HL-60/S4 (cell line): ENCODE results near the gene COX7A2.

ENCODE experiments used
- in situ Hi-C: fragments of 300-500 bp; cut with MboI; formaldehyde crosslinking; loops from 2 replicates; pipeline ENCODE4 v1.14.3; 2022; ENCODE audit warnings: low sequenced_read_pairs

Gene COX7A2

GRCh38 chr6:75204959-75205775, 38.4 kb downstream of the COX7A2 start:
- in situ Hi-C loops, result loop anchor here (25.0 kb wide), 1 partner anchor 1468 kb away; no protein-coding TSS in a partner anchor

- in situ Hi-C loops, result loop anchor here (25.0 kb wide), 1 partner anchor 1467 kb away; no protein-coding TSS in a partner anchor
Observed at GRCh38 chr6:75204217-75204958, 39.2 kb downstream of the COX7A2 start.

DNA sequence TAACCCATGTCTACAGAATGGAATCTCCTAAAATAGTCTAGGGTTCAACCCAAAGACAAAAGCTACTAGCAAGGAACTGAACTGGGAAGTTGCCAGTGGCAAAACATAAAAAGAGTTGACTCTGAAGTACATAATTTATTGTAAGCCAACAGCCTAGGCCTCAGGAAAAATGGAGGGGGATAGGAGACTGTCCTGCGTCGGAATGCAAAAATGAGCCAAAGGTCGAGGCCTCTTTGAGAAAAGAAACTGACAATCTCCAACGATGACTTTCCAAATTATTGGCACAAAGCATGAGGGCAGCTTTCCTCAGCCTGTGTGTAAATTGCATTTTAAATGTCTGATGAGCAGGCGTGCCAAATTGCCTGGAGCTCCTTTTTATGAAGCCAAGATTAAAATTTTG, 39.9 kb downstream of the COX7A2 start:
- in situ Hi-C loops, result loop anchor here (25.0 kb wide), 1 partner anchor 1466 kb away; no protein-coding TSS in a partner anchor

- in situ Hi-C loops, result loop anchor here (25.0 kb wide), 1 partner anchor 1465 kb away; no protein-coding TSS in a partner anchor
Observed at GRCh38 chr6:75202676-75203131, 40.9 kb downstream of the COX7A2 start.

DNA sequence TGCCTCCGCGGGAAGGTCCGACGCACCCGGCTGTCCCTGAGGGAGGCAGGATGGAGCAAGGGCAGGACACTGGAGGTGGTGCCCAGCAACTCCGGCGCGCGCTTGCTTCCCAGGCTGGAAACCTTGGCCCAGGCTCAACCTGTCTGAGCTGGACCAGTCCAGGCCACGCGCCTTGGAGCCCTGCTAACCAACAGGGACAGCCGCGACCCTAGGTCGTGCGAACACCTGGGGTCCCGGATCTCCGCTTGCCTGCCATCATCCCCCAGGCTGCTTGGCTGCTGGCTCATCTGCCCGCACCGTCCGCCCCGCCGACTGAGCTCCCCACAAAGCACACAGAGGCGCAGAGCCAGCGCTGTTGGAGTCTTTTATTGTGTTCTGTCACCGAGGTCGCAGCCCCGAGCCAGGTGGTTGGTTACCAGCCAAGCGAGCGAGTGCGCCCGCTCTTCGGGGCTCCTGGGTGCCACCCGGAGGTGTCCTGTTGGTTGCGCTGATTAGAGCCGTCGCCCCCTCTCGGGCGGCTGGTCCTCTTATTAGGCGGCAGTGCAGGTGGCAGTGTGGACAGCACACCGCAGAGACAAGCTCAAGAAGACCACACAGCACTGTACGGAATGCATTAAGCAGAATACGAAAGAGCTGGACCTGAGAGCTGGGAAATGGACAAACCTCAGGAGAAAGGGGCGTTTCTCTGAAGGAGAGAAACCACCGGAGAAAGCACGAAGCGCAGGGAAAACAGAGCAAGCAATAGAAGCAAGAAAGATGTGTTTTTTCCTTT, 41.5 kb downstream of the COX7A2 start:
- in situ Hi-C loops, result loop anchor here (25.0 kb wide), 1 partner anchor 1465 kb away; no protein-coding TSS in a partner anchor

- in situ Hi-C loops, result loop anchor here (25.0 kb wide), 1 partner anchor 1464 kb away; no protein-coding TSS in a partner anchor
Observed at GRCh38 chr6:75201021-75201420, 42.6 kb downstream of the COX7A2 start.

DNA sequence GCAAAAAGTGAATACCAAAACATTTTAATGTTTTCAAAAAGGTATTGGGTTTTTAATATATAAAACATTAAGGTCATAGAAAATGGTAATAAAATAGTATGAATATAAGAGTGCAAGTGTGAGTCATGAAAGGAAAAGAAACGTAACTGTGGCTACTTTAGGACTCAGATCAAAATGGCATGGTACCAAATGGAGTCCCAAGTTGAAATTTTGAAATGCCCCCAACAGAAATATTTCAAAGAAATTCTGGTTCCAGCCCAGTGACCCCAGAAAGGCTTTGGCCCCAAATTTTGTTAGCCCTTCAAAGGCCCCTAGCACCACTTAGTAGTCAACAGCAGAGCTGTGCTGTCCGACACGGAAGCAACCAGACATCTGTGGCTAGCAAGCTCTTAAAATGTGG, 43.7 kb downstream of the COX7A2 start:
- in situ Hi-C loops, result loop anchor here (25.0 kb wide), 1 partner anchor 1463 kb away; no protein-coding TSS in a partner anchor

DNA sequence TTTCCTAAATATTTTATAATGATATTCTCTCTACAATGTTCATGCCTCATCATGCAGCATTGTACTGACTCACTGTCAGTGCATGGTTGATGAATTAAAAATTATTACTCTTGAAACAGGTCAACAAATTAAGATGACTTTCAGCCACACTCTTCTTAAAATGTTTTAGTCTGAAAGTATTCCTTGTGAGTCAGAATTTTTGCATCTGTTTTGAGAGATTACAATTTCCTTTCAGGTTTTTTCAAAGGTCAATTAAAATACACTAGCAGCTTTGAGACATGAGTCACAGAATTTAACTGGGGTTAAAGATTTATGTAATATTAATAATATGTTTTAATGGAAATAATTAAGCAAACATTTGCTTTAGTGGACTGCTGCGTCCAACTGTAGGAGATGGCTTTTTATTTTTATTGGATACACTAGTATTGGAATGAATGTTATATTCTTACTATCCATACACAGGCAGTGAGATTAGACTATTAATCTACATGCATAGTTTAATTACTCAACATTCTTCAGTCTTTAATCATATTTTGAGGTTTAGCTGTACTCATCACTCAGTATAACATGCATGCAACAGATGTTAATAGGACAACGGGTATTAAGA, 47.4 kb downstream of the COX7A2 start:
- in situ Hi-C loops, result no loop called here

GRCh38 chr6:75188221-75188925, 55.2 kb downstream of the COX7A2 start:
- in situ Hi-C loops, result no loop called here
